Heart left ventricle (tissue), 13 donors: ENCODE measurements around the gene COL26A1.

Source experiments
- POLR2A ChIP-seq, 2 donors: fragments of 450-650 bp; IDR thresholded peaks; one replicate each; pipeline ENCODE4 v1.6.1; 2017; ENCODE audit warnings: antibody characterized with exemption in 2 of 2, mild to moderate bottlenecking in 2 of 2, moderate library complexity in 2 of 2
- TF ChIP-seq, protein P1 (sequence below), 12 donors: fragments of 200-600 bp; sonication (generic) in 4 of 12; IDR thresholded peaks; one replicate each; pipeline versions ENCODE4 v1.5.0 to v1.8.0; 2018 to 2022; ENCODE audit warnings: antibody characterized with exemption in 12 of 12, mild to moderate bottlenecking in 5 of 12
- donor health status: ischemic (EF 13 %, LVEDD 7.1; RV severe dilation, severe dysfunction).
- donor health status: DM: no; HTN: yes; CAD: no.
- donor health status: DM: no; HTN: no; CAD: no.
- donor health status: ischemic (EF 25% LVEDD 6.9; RV normal size, moderate dysfunction).
- donor health status: ischemic (EF 25% LVEDD 5.7; RV mildly dilated, moderate dysfunction).
- donor health status: ischemic (EF 35%, LVEDD 5.7; RV mildly dilated, moderate dysfunction).
- donor health status: nonischemic (EF 11% LVEDD 7.7; RV severe dilation, severe dysfunction).
- donor health status: DM: yes; HTN: yes; CAD: no.
- donor health status: PGD.
- donor health status: ischemic (EF 29% LVEDD 5.4; RV normal size, mild dysfunction).
- donor health status: nonischemic (EF 23%, LVEDD 6.1; RV moderate dilation, normal function).

DNA sequence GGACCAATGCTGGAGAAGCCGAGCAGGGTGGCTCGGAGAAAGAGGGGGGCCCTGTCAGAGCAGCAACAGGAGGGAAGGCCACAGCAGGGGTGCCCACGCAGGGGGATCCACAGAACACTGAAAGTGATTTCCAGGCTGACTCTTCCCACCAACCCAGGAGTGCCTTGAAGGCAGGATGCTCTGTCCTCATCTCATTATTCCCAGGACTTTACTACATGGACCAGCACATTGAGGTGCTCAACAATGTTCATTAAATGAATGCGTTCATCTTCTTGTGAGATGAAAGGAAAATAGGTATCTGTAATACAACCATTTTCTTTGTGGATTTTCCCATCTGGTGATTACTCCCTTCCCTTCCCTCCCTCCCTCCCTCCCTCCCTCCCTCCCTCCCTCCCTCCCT lies 71.0 kb downstream of the COL26A1 start:
- TF ChIP-seq, protein P1, sequence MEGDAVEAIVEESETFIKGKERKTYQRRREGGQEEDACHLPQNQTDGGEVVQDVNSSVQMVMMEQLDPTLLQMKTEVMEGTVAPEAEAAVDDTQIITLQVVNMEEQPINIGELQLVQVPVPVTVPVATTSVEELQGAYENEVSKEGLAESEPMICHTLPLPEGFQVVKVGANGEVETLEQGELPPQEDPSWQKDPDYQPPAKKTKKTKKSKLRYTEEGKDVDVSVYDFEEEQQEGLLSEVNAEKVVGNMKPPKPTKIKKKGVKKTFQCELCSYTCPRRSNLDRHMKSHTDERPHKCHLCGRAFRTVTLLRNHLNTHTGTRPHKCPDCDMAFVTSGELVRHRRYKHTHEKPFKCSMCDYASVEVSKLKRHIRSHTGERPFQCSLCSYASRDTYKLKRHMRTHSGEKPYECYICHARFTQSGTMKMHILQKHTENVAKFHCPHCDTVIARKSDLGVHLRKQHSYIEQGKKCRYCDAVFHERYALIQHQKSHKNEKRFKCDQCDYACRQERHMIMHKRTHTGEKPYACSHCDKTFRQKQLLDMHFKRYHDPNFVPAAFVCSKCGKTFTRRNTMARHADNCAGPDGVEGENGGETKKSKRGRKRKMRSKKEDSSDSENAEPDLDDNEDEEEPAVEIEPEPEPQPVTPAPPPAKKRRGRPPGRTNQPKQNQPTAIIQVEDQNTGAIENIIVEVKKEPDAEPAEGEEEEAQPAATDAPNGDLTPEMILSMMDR (IDR thresholded peaks at IDR 0.05), result no peak
- no peak for TF ChIP-seq POLR2A (IDR thresholded peaks at IDR 0.05)
